Uterus (tissue), 2 donors: ENCODE measurements around the gene WWOX.

Experiments
- POLR2A ChIP-seq, 2 donors: fragments of 450-650 bp; IDR thresholded peaks; one replicate each; pipeline ENCODE4 v1.6.1; 2016; ENCODE audit warnings: antibody characterized with exemption in 2 of 2, mild to moderate bottlenecking in 1 of 2, moderate library complexity in 1 of 2
- TF ChIP-seq, protein P1 (sequence below), 4 experiments: fragments of 200-600 bp in 2 of 4; fragments of 450-650 bp in 2 of 4; sonication (generic) in 2 of 4; IDR thresholded peaks; one replicate each; pipeline ENCODE4 v1.5.1; 2016 to 2019; ENCODE audit warnings: antibody characterized with exemption in 4 of 4, mild to moderate bottlenecking in 2 of 4, moderate library complexity in 1 of 4

DNA sequence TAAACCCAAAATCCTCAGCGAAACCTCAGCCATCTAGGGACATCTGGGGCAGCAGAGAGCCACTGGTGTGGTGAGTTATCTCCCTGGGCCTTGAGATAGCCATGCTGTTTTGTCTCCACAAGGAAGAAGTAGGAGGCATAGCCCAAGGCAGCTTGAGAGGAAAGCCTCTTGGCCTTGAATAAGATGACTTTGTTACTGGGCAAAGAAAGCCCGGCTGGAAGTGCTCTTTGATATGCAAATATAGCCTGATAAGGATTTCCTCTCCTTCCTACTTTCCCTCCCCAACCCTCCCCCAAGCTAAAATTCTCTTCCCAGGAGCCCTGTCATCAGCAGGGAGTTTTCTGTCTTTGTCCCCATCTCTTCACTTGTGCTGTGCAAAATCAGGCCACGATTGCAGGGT is 806.7 kb downstream of the WWOX start:
- TF ChIP-seq, protein P1, sequence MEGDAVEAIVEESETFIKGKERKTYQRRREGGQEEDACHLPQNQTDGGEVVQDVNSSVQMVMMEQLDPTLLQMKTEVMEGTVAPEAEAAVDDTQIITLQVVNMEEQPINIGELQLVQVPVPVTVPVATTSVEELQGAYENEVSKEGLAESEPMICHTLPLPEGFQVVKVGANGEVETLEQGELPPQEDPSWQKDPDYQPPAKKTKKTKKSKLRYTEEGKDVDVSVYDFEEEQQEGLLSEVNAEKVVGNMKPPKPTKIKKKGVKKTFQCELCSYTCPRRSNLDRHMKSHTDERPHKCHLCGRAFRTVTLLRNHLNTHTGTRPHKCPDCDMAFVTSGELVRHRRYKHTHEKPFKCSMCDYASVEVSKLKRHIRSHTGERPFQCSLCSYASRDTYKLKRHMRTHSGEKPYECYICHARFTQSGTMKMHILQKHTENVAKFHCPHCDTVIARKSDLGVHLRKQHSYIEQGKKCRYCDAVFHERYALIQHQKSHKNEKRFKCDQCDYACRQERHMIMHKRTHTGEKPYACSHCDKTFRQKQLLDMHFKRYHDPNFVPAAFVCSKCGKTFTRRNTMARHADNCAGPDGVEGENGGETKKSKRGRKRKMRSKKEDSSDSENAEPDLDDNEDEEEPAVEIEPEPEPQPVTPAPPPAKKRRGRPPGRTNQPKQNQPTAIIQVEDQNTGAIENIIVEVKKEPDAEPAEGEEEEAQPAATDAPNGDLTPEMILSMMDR (IDR thresholded peaks at IDR 0.05): no peak
- TF ChIP-seq POLR2A (IDR thresholded peaks at IDR 0.05): no peak
